Body of pancreas (tissue), 4 donors: ENCODE measurements around the gene AGT.

ENCODE experiments used
- POLR2A ChIP-seq, 3 donors: fragments of 450-650 bp; IDR thresholded peaks; one replicate each; pipeline ENCODE4 v1.6.1; 2016; ENCODE audit warnings: antibody characterized with exemption in 3 of 3, mild to moderate bottlenecking in 2 of 3
- TF ChIP-seq, protein P1 (sequence below), 7 experiments: fragments of 450-650 bp in 4 of 7; fragments of 200-600 bp in 3 of 7; sonication (generic) in 3 of 7; IDR thresholded peaks; one replicate each; pipeline ENCODE4 v1.5.1; 2016 to 2019; ENCODE audit warnings: antibody characterized with exemption in 7 of 7

DNA sequence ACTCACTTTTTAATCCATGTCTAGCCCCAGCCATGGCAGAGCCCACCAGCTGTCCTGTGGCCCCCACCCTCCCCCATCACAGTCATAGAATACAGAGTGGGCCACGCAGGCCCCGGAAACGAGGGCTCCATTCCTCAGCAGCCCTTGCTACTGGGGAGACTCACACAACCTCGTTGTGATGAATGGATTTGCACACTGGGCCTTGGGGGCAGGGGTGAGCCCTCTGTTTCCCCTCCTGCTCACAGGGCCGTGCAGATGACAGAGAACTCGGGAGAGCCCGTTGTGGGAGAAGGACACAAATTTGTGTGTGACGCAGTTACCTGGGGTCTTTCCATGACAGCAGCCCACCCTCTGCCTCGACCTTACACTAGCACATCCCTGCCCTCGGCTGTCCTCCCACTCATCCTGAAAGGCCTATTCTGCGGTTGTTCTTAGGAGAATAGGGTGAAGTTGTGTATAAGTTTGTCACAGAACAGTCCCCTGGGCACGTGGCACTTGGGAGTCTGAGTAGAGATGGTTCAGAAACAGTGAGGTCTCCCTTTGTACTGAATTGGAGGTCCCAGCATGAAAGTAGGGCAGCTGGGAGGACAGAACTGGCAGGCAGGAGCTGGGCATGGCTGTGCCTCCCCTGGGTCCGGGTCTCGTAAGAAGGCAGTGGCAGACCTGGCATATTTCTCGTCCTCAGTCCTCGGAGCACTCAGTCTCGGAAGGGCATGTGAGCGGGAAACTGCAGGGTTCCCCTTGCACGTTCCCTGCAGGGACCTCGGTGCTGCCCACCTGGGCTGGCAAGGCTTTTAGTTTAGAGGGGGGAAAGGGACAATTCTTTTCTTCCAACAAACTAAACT, 6.8 kb downstream of the AGT start:
- TF ChIP-seq, protein P1, sequence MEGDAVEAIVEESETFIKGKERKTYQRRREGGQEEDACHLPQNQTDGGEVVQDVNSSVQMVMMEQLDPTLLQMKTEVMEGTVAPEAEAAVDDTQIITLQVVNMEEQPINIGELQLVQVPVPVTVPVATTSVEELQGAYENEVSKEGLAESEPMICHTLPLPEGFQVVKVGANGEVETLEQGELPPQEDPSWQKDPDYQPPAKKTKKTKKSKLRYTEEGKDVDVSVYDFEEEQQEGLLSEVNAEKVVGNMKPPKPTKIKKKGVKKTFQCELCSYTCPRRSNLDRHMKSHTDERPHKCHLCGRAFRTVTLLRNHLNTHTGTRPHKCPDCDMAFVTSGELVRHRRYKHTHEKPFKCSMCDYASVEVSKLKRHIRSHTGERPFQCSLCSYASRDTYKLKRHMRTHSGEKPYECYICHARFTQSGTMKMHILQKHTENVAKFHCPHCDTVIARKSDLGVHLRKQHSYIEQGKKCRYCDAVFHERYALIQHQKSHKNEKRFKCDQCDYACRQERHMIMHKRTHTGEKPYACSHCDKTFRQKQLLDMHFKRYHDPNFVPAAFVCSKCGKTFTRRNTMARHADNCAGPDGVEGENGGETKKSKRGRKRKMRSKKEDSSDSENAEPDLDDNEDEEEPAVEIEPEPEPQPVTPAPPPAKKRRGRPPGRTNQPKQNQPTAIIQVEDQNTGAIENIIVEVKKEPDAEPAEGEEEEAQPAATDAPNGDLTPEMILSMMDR (IDR thresholded peaks at IDR 0.05) = no peak
- TF ChIP-seq POLR2A (IDR thresholded peaks at IDR 0.05) = no peak
